ENCODE measurements around the gene CLECL1. TPM values are rescaled to one million over a fixed set of nuclear protein-coding genes. Genes with fewer than 3 reads are reported as not detected.

Gene CLECL1
- total RNA-seq, 4 donors from 2014 or later: not detected

DNA sequence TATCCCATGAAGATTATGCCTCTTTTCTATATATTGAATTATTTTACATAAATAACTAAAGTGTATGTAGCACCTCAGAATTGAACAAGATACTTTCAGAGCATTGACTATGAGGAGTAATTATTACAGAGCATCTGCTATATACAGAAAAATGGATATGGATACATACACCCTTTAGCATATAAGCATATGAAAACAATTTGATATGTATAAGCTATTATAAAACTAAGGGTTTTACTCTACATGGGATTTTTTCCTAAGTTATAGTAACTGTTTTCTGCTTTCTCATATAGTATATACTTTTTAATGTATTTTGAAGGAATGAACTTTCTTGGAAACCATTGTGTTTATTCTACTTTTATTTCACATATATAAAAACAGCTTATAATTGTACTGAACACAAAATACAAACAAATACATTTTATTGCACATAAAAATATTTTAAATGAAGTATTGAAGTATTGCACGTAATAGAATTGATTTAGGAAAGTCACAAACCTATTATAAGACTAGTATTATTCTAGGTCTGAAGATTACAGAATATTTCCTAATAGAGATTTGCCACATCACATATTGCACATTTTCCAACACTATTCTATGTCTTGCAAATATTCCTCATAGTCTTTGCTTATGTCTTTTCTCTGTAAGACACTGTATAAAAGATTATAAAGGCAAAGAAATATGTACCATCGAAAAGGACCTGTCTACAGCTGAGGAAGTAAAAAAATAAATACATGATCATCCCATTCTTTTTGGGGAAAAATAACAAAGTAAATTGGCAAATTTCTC is 19.4 kb upstream of the CLECL1 start:
- H3K27me3 ChIP-seq: no peaks in the 10 kb centered on the region
- H3K9me3 ChIP-seq: no peaks in the 10 kb centered on the region
- H3K36me3 ChIP-seq: no peaks in the 10 kb centered on the region
- H3K27ac ChIP-seq: no peak overlapping the region
- no peak for DNase-seq
- intact Hi-C loops (cut with DNase I): loop anchor here (5.0 kb wide), 1 partner anchor 175 kb away; no protein-coding TSS in a partner anchor
- no peaks in the 10 kb centered on the region for H3K4me1 ChIP-seq
- TF ChIP-seq, protein P1, sequence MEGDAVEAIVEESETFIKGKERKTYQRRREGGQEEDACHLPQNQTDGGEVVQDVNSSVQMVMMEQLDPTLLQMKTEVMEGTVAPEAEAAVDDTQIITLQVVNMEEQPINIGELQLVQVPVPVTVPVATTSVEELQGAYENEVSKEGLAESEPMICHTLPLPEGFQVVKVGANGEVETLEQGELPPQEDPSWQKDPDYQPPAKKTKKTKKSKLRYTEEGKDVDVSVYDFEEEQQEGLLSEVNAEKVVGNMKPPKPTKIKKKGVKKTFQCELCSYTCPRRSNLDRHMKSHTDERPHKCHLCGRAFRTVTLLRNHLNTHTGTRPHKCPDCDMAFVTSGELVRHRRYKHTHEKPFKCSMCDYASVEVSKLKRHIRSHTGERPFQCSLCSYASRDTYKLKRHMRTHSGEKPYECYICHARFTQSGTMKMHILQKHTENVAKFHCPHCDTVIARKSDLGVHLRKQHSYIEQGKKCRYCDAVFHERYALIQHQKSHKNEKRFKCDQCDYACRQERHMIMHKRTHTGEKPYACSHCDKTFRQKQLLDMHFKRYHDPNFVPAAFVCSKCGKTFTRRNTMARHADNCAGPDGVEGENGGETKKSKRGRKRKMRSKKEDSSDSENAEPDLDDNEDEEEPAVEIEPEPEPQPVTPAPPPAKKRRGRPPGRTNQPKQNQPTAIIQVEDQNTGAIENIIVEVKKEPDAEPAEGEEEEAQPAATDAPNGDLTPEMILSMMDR (IDR thresholded peaks at IDR 0.05): no peak
- TF ChIP-seq POLR2A (IDR thresholded peaks at IDR 0.05): no peak
- 97% methylated on average over 2 of the region's 2 CpGs for WGBS, 2 donors
- no peak overlapping the region for H3K4me3 ChIP-seq (replicated peaks in 1 of 3)

DNA sequence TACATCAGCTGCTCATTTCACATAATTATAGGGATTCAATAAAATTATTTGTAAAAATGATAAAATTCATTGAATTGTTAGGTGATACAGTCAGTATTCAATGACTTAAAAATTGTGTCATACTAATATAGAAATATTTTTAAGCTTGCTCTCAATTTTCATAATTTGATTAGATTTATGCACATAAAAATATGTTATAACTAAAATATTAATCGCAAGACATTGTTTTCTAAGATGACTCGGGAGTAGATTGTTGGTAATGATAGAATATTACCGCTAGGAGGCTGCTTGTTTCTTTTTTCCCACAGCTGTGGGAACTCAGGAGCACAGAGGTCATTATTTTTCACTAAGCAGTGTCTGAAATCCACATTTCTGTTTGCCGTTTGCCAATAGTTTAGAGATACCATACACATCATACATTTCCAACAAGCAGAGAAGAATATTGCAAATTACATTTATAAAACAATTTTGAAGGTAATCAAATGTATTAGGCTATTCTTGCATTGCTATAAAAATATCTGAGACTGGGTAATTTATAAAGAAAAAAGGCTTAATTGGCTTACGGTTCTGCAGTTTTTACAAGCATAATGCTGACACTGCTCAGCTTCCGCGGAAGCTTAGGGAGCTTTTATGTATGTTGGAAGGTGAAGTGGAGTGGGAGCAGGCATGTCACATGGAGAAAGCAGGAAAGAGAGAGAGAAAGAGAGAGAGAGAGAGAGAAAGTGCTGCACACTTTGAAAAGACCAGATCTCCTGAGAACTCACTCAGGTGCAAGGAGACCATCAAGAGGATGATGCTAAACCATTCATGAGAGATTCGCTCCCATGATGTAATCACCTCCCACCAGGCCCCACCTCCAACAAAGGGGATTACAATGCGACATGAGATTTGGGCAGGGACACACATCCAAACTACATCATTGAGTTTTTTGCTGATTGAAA is 18.6 kb upstream of the CLECL1 start:
- no peak for DNase-seq
- H3K36me3 ChIP-seq: no peaks in the 10 kb centered on the region
- H3K27ac ChIP-seq: no peak overlapping the region
- H3K27me3 ChIP-seq: no peaks in the 10 kb centered on the region
- no peaks in the 10 kb centered on the region for H3K4me1 ChIP-seq
- WGBS, 2 donors: 29 to 30% methylated on average over 9 of the region's 9 CpGs
- H3K4me3 ChIP-seq (replicated peaks in 1 of 3): no peak overlapping the region
- intact Hi-C loops (cut with DNase I): loop anchor here (5.0 kb wide), 1 partner anchor 176 kb away; no protein-coding TSS in a partner anchor
- TF ChIP-seq, protein P1 (IDR thresholded peaks at IDR 0.05): peak in 4 of 6 experiments; percentile 14 to 44 (median 23)
- TF ChIP-seq POLR2A (IDR thresholded peaks at IDR 0.05): no peak
- no peaks in the 10 kb centered on the region for H3K9me3 ChIP-seq

DNA sequence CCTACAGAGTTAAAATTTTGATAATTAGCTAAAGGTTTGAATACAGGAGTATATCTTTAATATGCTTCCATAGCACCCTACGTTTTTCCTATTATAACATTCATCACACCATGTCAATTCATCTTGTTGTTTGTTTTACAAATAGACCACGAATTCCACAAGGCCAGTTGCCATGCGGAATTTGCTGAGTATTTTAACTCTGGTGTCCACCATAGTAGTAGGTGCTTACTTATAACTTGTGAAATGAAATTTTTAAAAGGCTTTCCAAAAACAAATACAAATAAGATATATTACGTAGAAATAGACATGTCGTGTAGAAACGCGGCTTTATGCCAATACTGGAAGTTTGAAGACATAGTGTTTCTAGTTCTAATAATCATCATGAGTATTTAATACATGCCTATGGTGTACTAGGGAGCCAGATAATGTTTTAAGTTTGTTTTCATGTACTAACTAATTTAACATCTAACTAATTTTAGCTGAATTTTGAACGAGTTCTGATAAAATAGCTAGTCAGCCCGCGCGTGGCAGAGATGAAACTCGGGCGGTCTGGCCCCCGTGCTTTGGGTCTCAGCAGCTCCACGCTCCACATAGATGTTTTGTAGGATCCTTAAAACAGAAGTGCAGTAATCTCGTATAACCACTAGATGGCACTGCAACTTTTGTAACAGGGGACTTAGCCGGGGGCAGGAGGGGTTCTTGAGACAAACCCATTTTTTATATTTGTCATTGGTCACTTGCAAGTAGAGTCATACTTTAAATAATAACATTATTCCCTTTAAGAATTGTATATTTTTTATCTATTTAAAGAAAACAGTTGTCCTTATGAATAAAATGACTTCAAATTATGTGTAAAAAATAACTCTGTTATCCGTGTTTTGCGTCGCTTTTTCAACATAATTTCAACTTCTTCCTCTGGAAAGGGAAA is 17.6 kb upstream of the CLECL1 start:
- Histone ChIP-seq H3K36me3 (no peaks in the 10 kb centered on the region), H3K27me3 (no peaks in the 10 kb centered on the region), H3K27ac (no peak overlapping the region), H3K4me3 (replicated peaks in 1 of 3) (no peak overlapping the region), H3K4me1 (no peaks in the 10 kb centered on the region), H3K9me3 (no peaks in the 10 kb centered on the region)
- peak; percentile 18 to 29 for DNase-seq
- TF ChIP-seq, protein P1 (IDR thresholded peaks at IDR 0.05): peak; percentile 56 to 86 (median 72)
- no peak for TF ChIP-seq POLR2A (IDR thresholded peaks at IDR 0.05)
- intact Hi-C loops (cut with DNase I): loop anchor here (5.0 kb wide), 1 partner anchor 177 kb away; no protein-coding TSS in a partner anchor
- 15% methylated on average over 20 of the region's 20 CpGs for WGBS, 2 donors

- WGBS, 2 donors: 0% methylated on average over 1 of the region's 1 CpG
- Histone ChIP-seq H3K27ac (no peak overlapping the region), H3K4me1 (no peaks in the 10 kb centered on the region), H3K36me3 (no peaks in the 10 kb centered on the region), H3K9me3 (no peaks in the 10 kb centered on the region), H3K4me3 (replicated peaks in 1 of 3) (no peak overlapping the region), H3K27me3 (no peaks in the 10 kb centered on the region)
- intact Hi-C loops (cut with DNase I): loop anchor here (5.0 kb wide), 1 partner anchor 178 kb away; no protein-coding TSS in a partner anchor
- no peak for DNase-seq
- TF ChIP-seq, protein P1 (IDR thresholded peaks at IDR 0.05): no peak
- no peak for TF ChIP-seq POLR2A (IDR thresholded peaks at IDR 0.05)
These were observed 16.7 kb upstream of the CLECL1 start for GRCh38 chr12:9749640-9750039.
